Measurements from ENCODE around the gene SPOCK1. TPM values are rescaled to one million over a fixed set of nuclear protein-coding genes. Genes with fewer than 3 reads are reported as not detected.

The SPOCK1 gene
- total RNA-seq, 2 experiments from 2014 or later: not detected

DNA sequence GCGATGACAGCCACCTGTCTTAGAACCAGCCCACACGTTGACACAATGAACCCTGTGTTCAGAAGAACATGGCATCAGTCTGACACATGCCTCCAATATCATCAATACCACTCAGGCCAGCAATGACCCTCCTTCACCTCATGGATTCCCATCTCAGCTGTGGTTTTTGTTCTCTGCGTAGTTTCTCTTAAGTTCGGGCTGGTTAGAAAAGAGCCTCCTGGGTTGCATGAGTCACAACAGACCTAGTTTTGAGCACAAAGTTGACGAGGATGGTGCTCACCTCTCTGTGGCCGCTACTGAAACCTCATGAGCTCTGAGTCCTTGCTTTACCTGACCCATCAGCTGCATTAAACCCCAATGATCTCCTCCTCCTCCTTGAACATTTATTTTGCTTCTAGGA, 299.9 kb downstream of the SPOCK1 start:
- no peak for ATAC-seq

GRCh38 chr5:137195483-137195882, 303.6 kb downstream of the SPOCK1 start:
- CTCF ChIA-PET: no interaction called here
- no peak overlapping the region for H3K4me3 Mint-ChIP-seq
- H3K27ac Mint-ChIP-seq: no peak overlapping the region
- H3K4me1 Mint-ChIP-seq (ENCODE audit: low read depth): no peaks in the 10 kb centered on the region
- no peaks in the 10 kb centered on the region for H3K27me3 Mint-ChIP-seq (ENCODE audit: low read depth)
- DNase-seq (no peak), ATAC-seq (no peak)
- POLR2A ChIA-PET: no interaction called here
- no peaks in the 10 kb centered on the region for H3K36me3 Mint-ChIP-seq (ENCODE audit: low read depth)
- no peaks in the 10 kb centered on the region for H3K9me3 Mint-ChIP-seq (ENCODE audit: insufficient read depth)

More for the DNA sequence above, 299.9 kb downstream of the SPOCK1 start:
- Mint-ChIP-seq H3K27me3 (ENCODE audit: low read depth) (no peaks in the 10 kb centered on the region), H3K9me3 (ENCODE audit: insufficient read depth) (no peaks in the 10 kb centered on the region), H3K4me1 (ENCODE audit: low read depth) (no peaks in the 10 kb centered on the region), H3K27ac (no peak overlapping the region), H3K4me3 (no peak overlapping the region), H3K36me3 (ENCODE audit: low read depth) (no peaks in the 10 kb centered on the region)
- ChIA-PET POLR2A (no interaction called here), CTCF (no interaction called here)
- no peak for DNase-seq

DNA sequence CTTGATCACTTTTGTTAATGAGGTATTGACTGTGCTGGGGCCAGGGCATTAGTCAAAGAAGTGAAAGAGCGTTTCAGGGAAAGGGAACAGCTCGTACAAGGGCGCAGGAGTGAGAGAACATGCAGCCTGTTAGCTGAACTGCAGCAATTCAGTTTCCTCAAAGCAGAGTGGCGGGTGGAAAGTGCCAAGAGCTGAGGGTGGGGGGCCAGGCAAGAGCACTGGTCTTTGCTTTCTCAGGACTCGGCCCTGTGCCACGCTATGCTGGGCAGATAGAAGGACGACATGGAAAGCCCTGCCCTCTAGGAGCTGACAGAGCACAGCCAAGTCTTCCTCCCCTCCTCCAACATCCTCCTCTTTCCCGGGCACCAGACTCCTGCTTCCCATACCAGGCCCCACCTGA, 304.8 kb downstream of the SPOCK1 start:
- Mint-ChIP-seq H3K9me3 (ENCODE audit: insufficient read depth) (no peaks in the 10 kb centered on the region), H3K4me3 (no peak overlapping the region), H3K4me1 (ENCODE audit: low read depth) (no peaks in the 10 kb centered on the region), H3K27me3 (ENCODE audit: low read depth) (no peaks in the 10 kb centered on the region), H3K27ac (no peak overlapping the region), H3K36me3 (ENCODE audit: low read depth) (no peaks in the 10 kb centered on the region)
- ChIA-PET CTCF (no interaction called here), POLR2A (no interaction called here)
- DNase-seq: no peak
- no peak for ATAC-seq

GRCh38 chr5:137192293-137192743, 306.8 kb downstream of the SPOCK1 start:
- no peaks in the 10 kb centered on the region for H3K9me3 Mint-ChIP-seq (ENCODE audit: insufficient read depth)
- DNase-seq (no peak), ATAC-seq (no peak)
- POLR2A ChIA-PET: no interaction called here
- H3K27ac Mint-ChIP-seq: no peak overlapping the region
- no peaks in the 10 kb centered on the region for H3K36me3 Mint-ChIP-seq (ENCODE audit: low read depth)
- no peaks in the 10 kb centered on the region for H3K27me3 Mint-ChIP-seq (ENCODE audit: low read depth)
- H3K4me1 Mint-ChIP-seq (ENCODE audit: low read depth): no peaks in the 10 kb centered on the region
- no peak overlapping the region for H3K4me3 Mint-ChIP-seq
- CTCF ChIA-PET: no interaction called here

DNA sequence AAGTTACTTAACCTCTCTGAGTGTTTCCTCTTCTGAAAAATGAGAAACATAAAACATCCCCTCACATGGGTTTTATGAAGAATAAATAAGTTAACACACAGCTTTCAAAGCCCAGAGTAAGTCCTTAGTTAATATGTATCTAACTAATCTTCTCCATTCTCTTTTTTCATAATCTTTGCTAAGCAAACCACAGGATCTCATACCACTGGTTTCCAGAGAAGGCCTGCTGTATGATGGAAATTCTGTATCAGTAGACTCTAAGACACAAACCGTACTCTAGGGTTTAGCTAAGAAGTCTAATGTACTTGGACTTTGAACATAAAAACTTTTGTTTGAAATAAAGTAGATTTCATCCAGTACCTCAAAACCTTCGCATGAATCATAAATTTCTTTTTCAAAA, 307.9 kb downstream of the SPOCK1 start:
- POLR2A ChIA-PET: no interaction called here
- no peaks in the 10 kb centered on the region for H3K9me3 Mint-ChIP-seq (ENCODE audit: insufficient read depth)

DNA sequence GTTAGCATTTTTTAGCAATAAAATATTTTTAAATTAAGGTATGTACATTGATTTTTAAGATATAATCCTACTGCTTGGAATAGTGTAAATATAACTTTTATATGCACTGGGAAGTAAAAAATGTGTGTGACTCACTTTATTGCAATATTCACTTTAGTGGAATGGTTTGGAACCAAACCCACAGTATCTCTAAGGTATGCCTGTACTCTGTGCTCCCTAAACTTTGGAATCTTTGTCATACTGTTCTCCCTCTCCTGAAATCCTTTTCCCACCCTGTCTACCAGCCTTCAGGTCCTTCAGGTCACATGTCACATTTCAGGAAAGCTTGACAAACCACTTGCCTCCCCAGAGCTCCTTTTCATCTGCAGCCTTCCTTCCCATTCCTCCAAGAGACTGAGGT, 308.7 kb downstream of the SPOCK1 start:
- Mint-ChIP-seq H3K9me3 (ENCODE audit: insufficient read depth) (no peaks in the 10 kb centered on the region), H3K36me3 (ENCODE audit: low read depth) (no peaks in the 10 kb centered on the region), H3K4me1 (ENCODE audit: low read depth) (no peaks in the 10 kb centered on the region), H3K27me3 (ENCODE audit: low read depth) (no peaks in the 10 kb centered on the region), H3K4me3 (no peak overlapping the region), H3K27ac (no peak overlapping the region)
- ATAC-seq: no peak
- POLR2A ChIA-PET: no interaction called here
- CTCF ChIA-PET: no interaction called here
- DNase-seq: no peak

More for the DNA sequence above, 307.9 kb downstream of the SPOCK1 start:
- DNase-seq (no peak), ATAC-seq (no peak)
- no peaks in the 10 kb centered on the region for H3K36me3 Mint-ChIP-seq (ENCODE audit: low read depth)
- CTCF ChIA-PET: no interaction called here
- H3K4me3 Mint-ChIP-seq: no peak overlapping the region
- H3K27me3 Mint-ChIP-seq (ENCODE audit: low read depth): no peaks in the 10 kb centered on the region
- no peaks in the 10 kb centered on the region for H3K4me1 Mint-ChIP-seq (ENCODE audit: low read depth)
- no peak overlapping the region for H3K27ac Mint-ChIP-seq

- Mint-ChIP-seq H3K27ac (no peak overlapping the region), H3K27me3 (ENCODE audit: low read depth) (no peaks in the 10 kb centered on the region), H3K4me1 (ENCODE audit: low read depth) (no peaks in the 10 kb centered on the region), H3K36me3 (ENCODE audit: low read depth) (no peaks in the 10 kb centered on the region), H3K4me3 (no peak overlapping the region), H3K9me3 (ENCODE audit: insufficient read depth) (no peaks in the 10 kb centered on the region)
- ChIA-PET CTCF (no interaction called here), POLR2A (no interaction called here)
- DNase-seq (no peak), ATAC-seq (no peak)
Observed at GRCh38 chr5:137190031-137190430, 309.1 kb downstream of the SPOCK1 start.

GRCh38 chr5:137188566-137188965, 310.6 kb downstream of the SPOCK1 start:
- POLR2A ChIA-PET: no interaction called here
- CTCF ChIA-PET: no interaction called here

DNA sequence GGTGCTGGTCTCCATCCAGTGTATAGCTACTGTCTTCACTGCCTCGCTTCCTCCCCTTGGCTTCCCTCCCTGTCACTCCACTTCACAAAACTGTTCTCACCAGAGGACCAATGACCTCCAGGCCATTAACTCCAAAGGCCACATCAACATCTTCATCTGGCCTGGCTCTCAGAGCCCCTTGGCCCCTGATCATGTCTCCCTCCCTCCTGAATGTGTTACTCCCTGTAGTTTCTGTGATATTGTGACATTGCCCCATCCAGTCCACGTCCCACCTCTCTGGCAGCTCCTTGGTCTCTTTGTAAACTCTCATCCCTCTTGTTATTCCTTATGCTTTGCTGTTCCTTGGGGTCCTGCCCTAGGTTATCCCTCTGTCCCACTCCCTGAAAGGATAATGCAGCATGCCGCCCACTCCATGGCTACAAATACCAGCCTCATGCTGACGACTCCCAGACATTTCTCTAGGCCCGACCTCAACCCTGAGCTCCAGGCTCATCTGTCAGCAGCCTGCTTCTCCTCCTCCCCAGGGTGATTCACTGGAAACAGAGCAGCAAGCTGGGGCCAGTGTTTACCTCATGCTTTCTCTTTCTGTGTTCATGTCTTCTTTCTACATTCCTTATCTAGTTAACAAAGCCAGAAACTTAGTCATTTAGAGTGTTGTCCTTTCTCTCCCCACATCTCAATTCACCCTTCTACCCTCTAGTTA, 312.2 kb downstream of the SPOCK1 start:
- Mint-ChIP-seq H3K4me1 (ENCODE audit: low read depth) (no peaks in the 10 kb centered on the region), H3K4me3 (no peak overlapping the region)
- POLR2A ChIA-PET: no interaction called here

More at GRCh38 chr5:137188566-137188965, 310.6 kb downstream of the SPOCK1 start:
- Mint-ChIP-seq H3K36me3 (ENCODE audit: low read depth) (no peaks in the 10 kb centered on the region), H3K27me3 (ENCODE audit: low read depth) (no peaks in the 10 kb centered on the region), H3K4me3 (no peak overlapping the region), H3K27ac (no peak overlapping the region), H3K4me1 (ENCODE audit: low read depth) (no peaks in the 10 kb centered on the region), H3K9me3 (ENCODE audit: insufficient read depth) (no peaks in the 10 kb centered on the region)
- DNase-seq (no peak), ATAC-seq (no peak)

DNA sequence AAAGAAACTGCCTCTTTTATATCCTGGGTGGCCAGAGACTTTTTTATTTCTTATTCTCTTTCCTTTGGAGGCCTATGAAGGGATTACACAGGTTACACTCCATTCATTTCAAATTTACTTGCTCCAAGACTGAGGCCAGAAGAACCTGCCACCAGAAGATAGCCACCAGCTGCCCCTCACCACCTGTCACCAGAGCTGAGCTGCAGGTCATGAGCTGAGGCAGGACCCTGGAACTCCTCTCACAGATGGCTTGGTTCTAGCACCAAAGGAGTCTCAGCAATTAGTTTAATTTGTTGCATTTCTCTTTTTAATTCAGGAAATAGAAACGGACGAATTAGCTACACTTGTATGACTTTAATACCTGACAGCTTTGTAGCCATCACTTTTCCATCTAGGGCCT, 313.9 kb downstream of the SPOCK1 start:
- DNase-seq (no peak), ATAC-seq (no peak)
- Mint-ChIP-seq H3K36me3 (ENCODE audit: low read depth) (no peaks in the 10 kb centered on the region), H3K4me1 (ENCODE audit: low read depth) (no peaks in the 10 kb centered on the region), H3K27me3 (ENCODE audit: low read depth) (no peaks in the 10 kb centered on the region), H3K27ac (no peak overlapping the region), H3K4me3 (no peak overlapping the region), H3K9me3 (ENCODE audit: insufficient read depth) (no peaks in the 10 kb centered on the region)
- CTCF ChIA-PET: no interaction called here
- POLR2A ChIA-PET: no interaction called here

More for the DNA sequence above, 312.2 kb downstream of the SPOCK1 start:
- Mint-ChIP-seq H3K9me3 (ENCODE audit: insufficient read depth) (no peaks in the 10 kb centered on the region), H3K27ac (no peak overlapping the region), H3K36me3 (ENCODE audit: low read depth) (no peaks in the 10 kb centered on the region), H3K27me3 (ENCODE audit: low read depth) (no peaks in the 10 kb centered on the region)
- no peak for ATAC-seq
- CTCF ChIA-PET: no interaction called here
- DNase-seq: no peak

DNA sequence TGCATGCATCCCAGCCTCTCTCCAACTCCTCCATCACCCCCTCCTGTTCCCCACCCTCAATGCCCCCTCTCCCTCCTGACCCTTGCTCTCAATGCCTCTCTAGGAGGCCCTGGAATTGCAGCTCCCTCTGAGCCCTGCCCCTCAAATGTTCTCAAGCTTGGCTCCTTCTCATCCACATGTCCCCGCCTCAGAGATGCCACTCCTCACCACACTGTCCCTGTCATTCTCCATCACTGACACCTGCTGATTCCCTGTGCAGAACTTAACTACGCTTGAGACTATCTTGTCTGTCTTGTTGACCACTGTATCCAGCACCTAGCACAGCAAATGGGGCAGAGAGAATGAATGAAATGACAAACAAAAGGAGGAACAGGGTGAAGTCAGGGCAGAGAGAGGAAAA, 314.4 kb downstream of the SPOCK1 start:
- no peaks in the 10 kb centered on the region for H3K9me3 Mint-ChIP-seq (ENCODE audit: insufficient read depth)
- no peak overlapping the region for H3K27ac Mint-ChIP-seq
- H3K36me3 Mint-ChIP-seq (ENCODE audit: low read depth): no peaks in the 10 kb centered on the region
- H3K27me3 Mint-ChIP-seq (ENCODE audit: low read depth): no peaks in the 10 kb centered on the region
- no peak for DNase-seq
- ATAC-seq: no peak
- POLR2A ChIA-PET: no interaction called here
- CTCF ChIA-PET: no interaction called here
- no peaks in the 10 kb centered on the region for H3K4me1 Mint-ChIP-seq (ENCODE audit: low read depth)
- H3K4me3 Mint-ChIP-seq: no peak overlapping the region

GRCh38 chr5:137182576-137182975, 316.6 kb downstream of the SPOCK1 start:
- no peaks in the 10 kb centered on the region for H3K4me1 Mint-ChIP-seq (ENCODE audit: low read depth)
- ATAC-seq (no peak), DNase-seq (no peak)
- H3K36me3 Mint-ChIP-seq (ENCODE audit: low read depth): no peaks in the 10 kb centered on the region
- no peaks in the 10 kb centered on the region for H3K9me3 Mint-ChIP-seq (ENCODE audit: insufficient read depth)
- H3K27me3 Mint-ChIP-seq (ENCODE audit: low read depth): no peaks in the 10 kb centered on the region
- POLR2A ChIA-PET: no interaction called here
- no peak overlapping the region for H3K4me3 Mint-ChIP-seq
- no peak overlapping the region for H3K27ac Mint-ChIP-seq
- CTCF ChIA-PET: no interaction called here

DNA sequence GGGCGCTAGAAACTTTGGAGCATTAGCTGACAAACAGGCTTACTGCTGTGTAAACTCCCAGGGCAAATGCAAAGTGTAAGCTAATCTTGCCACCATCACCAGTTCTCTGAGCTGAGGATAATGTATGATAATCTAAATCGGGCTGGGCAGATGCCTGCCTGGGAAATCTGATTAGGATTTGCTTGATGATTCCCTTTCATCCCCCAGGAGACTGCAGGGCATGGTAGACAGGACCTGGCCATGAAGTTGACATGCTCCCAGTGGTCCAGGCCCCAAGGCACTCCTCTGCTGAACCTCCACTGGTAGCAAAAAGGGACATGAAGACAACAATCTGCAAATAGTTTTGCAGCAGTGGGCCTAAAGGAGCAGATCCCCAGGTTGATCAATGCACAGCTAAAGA, 317.5 kb downstream of the SPOCK1 start:
- Mint-ChIP-seq H3K9me3 (ENCODE audit: insufficient read depth) (no peaks in the 10 kb centered on the region), H3K36me3 (ENCODE audit: low read depth) (no peaks in the 10 kb centered on the region), H3K27me3 (ENCODE audit: low read depth) (no peaks in the 10 kb centered on the region), H3K27ac (no peak overlapping the region), H3K4me3 (no peak overlapping the region), H3K4me1 (ENCODE audit: low read depth) (no peaks in the 10 kb centered on the region)
- ATAC-seq (no peak), DNase-seq (no peak)
- ChIA-PET CTCF (no interaction called here), POLR2A (no interaction called here)

Measured in activated CD8-positive, alpha-beta T cell treated with anti-CD3 and anti-CD28 coated beads, Interleukin-2, amount 10 ng/mL, durations not matched to agents 7 days and 5 days (primary cell).